ENCODE measurements around the gene SCAP. TPM values are rescaled to one million over a fixed set of nuclear protein-coding genes. Genes with fewer than 3 reads are reported as not detected.

Gene SCAP
- total RNA-seq, 1 experiment from 2014 or later = 115 TPM

- H3K9me3 Mint-ChIP-seq = peaks cover 5% of the 10 kb centered on the region; the same call in 1 of the 2 replicates
- H3K27me3 Mint-ChIP-seq (ENCODE audit: low read depth) = no peaks in the 10 kb centered on the region
- no peak for TF ChIP-seq USF2 (CRISPR knock-in tag; IDR thresholded peaks at IDR 0.05)
- TF ChIP-seq ARID4B (CRISPR knock-in tag; IDR thresholded peaks at IDR 0.05; ENCODE audit: borderline replicate concordance) = no peak
- TF ChIP-seq SMAD4 (CRISPR knock-in tag; IDR thresholded peaks at IDR 0.05) = no peak
- no peak for TF ChIP-seq NFATC4 (CRISPR knock-in tag; IDR thresholded peaks at IDR 0.05)
- no peak for TF ChIP-seq ZNF317 (CRISPR knock-in tag; IDR thresholded peaks at IDR 0.05; ENCODE audit: borderline replicate concordance, low read depth)
- no peak for TF ChIP-seq ZNF121 (CRISPR knock-in tag; IDR thresholded peaks at IDR 0.05)
- TF ChIP-seq ATF3 (CRISPR knock-in tag; conservative IDR thresholded peaks at IDR 0.05) = no peak
- TF ChIP-seq SMAD3 (CRISPR knock-in tag; IDR thresholded peaks at IDR 0.05; ENCODE audit: borderline replicate concordance) = no peak
- TF ChIP-seq ATF2 (CRISPR knock-in tag; IDR thresholded peaks at IDR 0.05; ENCODE audit: borderline replicate concordance, low read depth) = no peak
- no peak for TF ChIP-seq IRF1 (CRISPR knock-in tag; IDR thresholded peaks at IDR 0.05)
- no peak for TF ChIP-seq HMGA2 (CRISPR knock-in tag; IDR thresholded peaks at IDR 0.05)
- no peak for TF ChIP-seq ZSCAN18 (CRISPR knock-in tag; IDR thresholded peaks at IDR 0.05)
- no peak for TF ChIP-seq ZNF423 (CRISPR knock-in tag; IDR thresholded peaks at IDR 0.05)
- no peak for TF ChIP-seq PRRX2 (CRISPR knock-in tag; IDR thresholded peaks at IDR 0.05)
- H3K4me1 Mint-ChIP-seq = peaks cover 13% of the 10 kb centered on the region
- peaks cover 49% of the 10 kb centered on the region for H3K36me3 Mint-ChIP-seq
- ChIA-PET POLR2A (no interaction called here), CTCF (interaction anchor here (2.4 kb wide), 1 partner anchor 22 kb away, joined by 17 read pairs; no protein-coding TSS in a partner anchor)
- peak; percentile 38; the same call in 1 of the 2 replicates for ATAC-seq
- H3K4me3 Mint-ChIP-seq = no peak overlapping the region
- DNase-seq (ENCODE audit: low spot score) = no peak
- peak overlapping the region; percentile 85 for H3K27ac Mint-ChIP-seq
Measured at GRCh38 chr3:47443611-47443995, 32.1 kb downstream of the SCAP start.

GRCh38 chr3:47441796-47442551, 33.8 kb downstream of the SCAP start:
- H3K27ac Mint-ChIP-seq = peak overlapping the region; percentile 74; the same call in 1 of the 2 replicates
- no peaks in the 10 kb centered on the region; the same call in 1 of the 2 replicates for H3K9me3 Mint-ChIP-seq
- H3K4me3 Mint-ChIP-seq = no peak overlapping the region
- ChIA-PET CTCF (interaction anchor here (3.1 kb wide), 1 partner anchor 21 kb away, joined by 13 read pairs; no protein-coding TSS in a partner anchor), POLR2A (no interaction called here)
- no peaks in the 10 kb centered on the region for H3K27me3 Mint-ChIP-seq (ENCODE audit: low read depth)
- no peak for DNase-seq (ENCODE audit: low spot score)
- no peak for ATAC-seq
- peaks cover 47% of the 10 kb centered on the region for H3K36me3 Mint-ChIP-seq
- H3K4me1 Mint-ChIP-seq = peaks cover 13% of the 10 kb centered on the region
- TF ChIP-seq MLX (CRISPR knock-in tag; IDR thresholded peaks at IDR 0.05) (no peak), ZNF138 (CRISPR knock-in tag; conservative IDR thresholded peaks at IDR 0.05) (no peak), CREM (CRISPR knock-in tag; IDR thresholded peaks at IDR 0.05) (no peak), TEAD4 (CRISPR knock-in tag; IDR thresholded peaks at IDR 0.05) (no peak), IRF1 (CRISPR knock-in tag; IDR thresholded peaks at IDR 0.05) (no peak), IRF2 (CRISPR knock-in tag; IDR thresholded peaks at IDR 0.05; ENCODE audit: borderline replicate concordance, low read depth) (no peak), CDX4 (CRISPR knock-in tag; IDR thresholded peaks at IDR 0.05; ENCODE audit: borderline replicate concordance) (no peak), ZNF263 (CRISPR knock-in tag; IDR thresholded peaks at IDR 0.05; ENCODE audit: low read depth) (no peak)
